ENCODE results near the gene MYBPC3.

GRCh38 chr11:47295385-47295784 lies 57.1 kb downstream of the MYBPC3 start:
- TF ChIP-seq CTCF (IDR thresholded peaks at IDR 0.05) (no peak), POLR2A (IDR thresholded peaks at IDR 0.05) (no peak), EP300 (IDR thresholded peaks at IDR 0.05) (no peak)

All from tibial nerve (tissue), 4 donors.